HG03378 (cell line): ENCODE results near the gene NAPEPLD.
"Not testable (repeated sequence)": the region's sequence is repeated elsewhere in the genome, so short reads cannot be mapped to it uniquely, and the experiment has no call there.

Source experiments
- ATAC-seq: cut with Tn5 transposase; IDR thresholded peaks from one replicate; pipeline ENCODE4 v1.9.1; 2021; ENCODE audit warnings: mild to moderate bottlenecking, moderate library complexity; ENCODE audit not compliant: unreplicated experiment

Gene NAPEPLD

DNA sequence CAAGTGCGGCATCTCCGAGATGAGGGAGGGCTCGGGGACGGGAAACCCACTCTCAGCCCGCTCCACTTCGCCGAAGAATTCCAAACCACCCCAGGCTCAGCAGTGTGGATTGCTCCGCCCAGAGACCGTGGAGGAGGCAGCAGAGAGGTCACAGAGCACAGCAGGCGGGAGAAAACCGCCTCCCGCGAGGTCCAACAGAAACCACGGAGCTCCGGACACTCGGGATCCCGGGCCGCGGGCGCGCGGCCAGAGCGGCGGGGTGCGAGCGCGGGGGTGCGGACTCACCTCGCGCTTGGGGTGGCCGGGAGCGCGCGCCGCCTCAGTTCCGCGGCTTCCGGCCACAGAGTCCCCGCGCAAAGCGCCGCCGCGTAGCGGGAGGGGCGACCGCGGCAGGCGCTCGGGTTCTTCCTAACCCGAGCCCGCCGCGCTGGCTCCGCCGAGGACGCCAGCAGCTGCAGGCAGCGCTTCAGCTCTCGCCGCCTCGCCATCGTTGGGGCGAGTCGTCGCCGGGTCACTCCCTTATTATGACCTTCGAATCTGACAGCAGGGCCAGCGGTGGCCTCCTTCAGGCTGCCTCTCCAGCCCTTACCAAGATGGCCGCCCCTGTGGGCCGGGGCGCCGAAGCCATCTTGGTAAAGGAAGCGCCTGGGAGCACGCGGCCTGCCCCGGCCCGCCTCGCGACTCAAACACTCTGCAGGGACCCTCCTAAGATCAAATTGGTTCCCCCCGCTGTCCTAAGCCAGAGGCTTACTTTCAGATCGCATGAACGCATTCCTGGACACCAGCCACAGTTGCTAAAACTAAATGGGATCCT is at the start of gene NAPEPLD:
TSS of gene NAPEPLD (minus strand) at position 106 of the 814 bp plus-strand sequence. CDS start 20,323 bp downstream, outside the sequence.
- peak; percentile 82 for ATAC-seq

DNA sequence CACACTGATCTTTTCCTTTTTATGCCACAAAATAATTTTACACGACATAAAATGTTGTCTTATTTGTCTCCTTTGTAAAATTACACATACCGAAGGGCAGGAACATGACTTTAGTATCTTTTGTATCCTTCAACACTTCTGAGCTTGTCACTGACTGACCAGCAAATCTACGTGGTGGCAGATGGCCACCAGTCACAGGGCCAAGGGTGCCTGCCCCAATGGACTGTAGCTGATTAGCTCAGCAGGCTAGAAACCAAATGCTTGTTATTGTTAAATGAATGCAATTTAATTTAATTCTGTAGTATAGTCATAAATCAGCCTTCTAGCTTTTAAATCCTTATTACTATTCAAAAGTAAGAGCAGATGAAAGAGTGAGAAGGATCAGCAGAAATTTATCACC is 49.2 kb upstream of the NAPEPLD start:
- not testable (repeated sequence) for ATAC-seq

DNA sequence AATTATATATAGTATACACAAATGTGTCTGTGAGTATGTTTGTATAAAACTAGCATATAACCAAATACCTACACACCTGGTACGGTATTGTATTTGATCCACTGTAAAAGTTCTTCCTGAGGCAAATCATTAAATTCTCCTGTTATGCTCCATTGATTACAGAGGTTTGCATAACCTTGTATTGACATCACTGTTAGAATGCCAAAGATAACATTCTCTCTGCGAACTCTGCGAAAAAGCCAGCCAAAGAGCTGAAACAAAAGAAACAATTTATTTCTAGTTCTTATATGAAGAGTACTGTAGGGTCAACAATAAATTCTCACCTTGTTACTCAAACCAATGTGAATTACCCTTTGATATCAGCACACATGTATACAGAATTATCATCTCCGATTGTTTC is 46.5 kb upstream of the NAPEPLD start:
- not testable (repeated sequence) for ATAC-seq

DNA sequence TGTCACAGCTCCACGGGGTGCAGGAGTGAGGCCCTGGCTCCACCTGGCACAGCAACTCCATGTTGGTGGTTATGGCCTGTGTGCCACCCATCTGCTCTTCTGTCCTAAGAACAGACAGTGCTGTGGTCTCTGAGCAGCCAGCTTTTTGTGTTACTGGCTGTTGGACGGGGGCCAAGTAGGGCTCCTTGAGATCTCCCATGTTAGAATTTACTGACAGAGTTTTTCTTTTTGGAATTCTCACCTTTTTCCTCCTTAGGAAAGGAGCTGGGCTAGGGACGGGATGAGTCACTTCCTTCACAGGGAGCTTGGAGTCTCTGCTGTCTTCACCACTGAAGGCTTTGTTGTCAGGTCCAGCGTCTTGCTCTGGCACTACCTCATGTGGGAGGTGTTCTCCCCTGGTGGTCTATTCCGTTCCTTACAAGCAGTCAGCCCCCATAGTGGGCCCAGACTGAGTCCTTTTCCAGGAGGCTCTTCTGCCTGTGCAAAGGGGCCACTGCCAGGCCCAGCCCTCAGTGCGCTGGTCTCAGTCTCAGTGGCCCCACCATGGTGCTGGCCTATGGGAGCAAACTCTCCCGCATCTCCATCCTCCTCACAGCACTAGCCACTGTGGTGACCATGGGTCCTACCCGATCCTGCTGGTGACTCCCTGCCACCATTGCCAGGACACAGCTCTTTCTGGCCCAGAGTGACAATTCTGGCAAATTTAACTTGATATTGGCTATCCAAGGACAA is 23.7 kb upstream of the NAPEPLD start:
- not testable (repeated sequence) for ATAC-seq

DNA sequence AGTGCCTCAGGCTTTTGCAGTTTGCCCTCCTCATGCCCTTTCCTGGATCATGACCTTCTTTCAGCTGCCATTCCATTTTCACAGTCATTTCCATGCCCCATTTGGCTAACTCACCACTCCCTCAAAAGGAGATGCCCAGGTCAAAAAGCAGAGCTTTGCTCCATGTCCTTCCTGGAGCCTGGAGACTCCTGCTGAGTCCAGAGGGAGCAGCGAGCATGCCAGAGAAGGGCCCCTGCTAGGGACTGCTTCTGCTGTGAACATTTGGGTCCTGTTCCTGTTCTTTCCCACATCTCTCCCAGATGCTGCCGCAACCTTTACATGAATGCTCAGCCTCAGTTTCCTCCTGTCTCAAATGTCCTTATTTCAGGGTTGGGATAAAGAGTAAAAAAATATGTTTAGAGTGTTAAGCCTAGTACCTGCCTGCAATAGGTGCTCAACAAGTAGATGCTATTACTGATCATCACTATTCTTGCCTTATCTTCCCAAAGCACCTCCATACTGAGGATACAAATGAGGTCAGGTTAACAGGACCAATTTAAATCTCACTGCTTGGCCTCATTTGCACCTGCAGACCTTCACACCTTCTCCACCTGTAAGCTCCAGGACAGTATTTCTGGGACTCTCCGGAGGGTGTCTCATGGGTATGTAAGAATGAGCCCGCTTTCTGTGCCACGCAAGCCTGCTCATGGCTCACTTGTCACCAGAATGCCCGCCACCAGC is 23.0 kb upstream of the NAPEPLD start:
- ATAC-seq: not testable (repeated sequence)

DNA sequence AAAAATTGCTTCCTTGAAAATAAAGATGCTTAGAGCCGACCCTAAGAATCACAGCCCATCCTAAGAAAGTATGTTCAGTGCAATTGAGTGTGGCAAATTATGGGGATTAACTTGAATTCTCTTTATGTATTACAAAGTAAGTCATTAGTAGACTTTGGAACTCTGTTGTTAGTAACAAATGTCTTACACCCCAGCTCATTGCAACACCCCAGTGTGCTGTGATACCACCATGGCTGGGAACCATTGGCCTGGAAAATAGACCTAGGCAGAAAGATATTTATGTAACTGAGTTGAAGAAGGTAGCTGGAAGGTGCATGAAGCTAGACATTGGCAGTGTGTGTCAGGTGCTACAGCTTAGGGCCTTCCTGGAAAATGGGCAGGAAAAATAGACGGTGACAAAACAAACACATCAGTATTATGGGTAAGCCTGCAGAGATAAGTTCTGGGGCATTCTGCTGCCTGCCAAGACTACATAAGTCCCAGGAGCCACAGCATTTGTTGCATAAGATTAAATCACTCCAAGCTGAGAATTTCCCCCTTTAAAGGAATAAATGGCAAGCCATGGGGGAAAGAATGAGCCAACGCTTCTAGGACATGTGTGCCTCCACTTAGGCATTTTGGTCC is 18.1 kb upstream of the NAPEPLD start:
- ATAC-seq: not testable (repeated sequence)

DNA sequence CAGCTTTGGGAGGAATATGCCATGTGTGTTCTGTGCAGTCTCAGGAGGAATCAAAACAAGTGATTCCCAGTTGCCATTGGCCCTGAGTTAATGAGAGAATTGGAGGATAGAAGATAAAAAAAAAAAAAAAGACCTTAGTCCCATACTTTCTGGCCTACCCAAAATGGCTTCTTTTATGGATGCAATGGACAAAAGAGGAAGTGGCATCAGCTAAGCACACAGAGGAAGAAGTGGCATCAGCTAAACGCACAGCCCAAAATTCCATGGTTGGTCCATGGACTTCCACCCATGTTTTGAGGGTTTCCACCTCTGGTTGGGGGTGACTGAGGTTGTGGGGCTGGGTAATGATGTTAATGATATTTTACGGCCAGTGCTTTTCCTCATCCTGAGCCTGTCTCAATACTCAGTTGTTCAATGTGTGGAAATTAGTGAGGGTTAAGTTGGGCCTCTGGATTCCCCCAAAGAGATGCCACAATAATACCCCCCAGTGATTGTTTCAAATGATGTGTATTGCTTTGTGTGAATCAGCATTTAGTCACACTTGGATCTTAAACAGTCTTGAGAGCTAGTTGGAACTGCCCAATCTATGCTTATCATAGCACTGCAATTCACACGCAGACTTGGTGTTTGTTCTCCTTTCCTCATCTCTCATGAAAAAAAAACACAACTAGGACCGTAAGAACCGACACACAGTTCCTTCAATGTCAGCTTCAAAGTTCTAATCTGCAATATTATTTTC is 14.4 kb upstream of the NAPEPLD start:
- not testable (repeated sequence) for ATAC-seq

DNA sequence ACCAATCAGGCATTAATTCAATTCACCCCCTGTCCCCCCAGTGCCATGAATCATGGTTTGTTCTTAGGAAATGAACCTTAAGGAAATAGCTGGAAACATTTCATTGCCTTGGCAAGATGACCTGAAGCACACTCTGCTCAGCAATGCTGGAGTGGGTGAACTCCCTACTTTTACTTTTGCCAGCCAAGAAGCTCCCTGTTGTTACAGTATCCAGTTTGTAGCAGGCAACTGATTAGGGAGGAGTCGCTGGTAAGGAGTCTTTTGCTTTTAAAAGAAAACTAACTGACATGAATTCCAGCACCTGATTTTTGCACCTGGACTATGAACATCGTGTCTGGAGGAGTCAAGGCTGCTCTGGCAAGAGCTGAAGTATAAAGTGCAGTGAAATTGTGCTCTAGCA is 13.7 kb upstream of the NAPEPLD start:
- not testable (repeated sequence) for ATAC-seq

DNA sequence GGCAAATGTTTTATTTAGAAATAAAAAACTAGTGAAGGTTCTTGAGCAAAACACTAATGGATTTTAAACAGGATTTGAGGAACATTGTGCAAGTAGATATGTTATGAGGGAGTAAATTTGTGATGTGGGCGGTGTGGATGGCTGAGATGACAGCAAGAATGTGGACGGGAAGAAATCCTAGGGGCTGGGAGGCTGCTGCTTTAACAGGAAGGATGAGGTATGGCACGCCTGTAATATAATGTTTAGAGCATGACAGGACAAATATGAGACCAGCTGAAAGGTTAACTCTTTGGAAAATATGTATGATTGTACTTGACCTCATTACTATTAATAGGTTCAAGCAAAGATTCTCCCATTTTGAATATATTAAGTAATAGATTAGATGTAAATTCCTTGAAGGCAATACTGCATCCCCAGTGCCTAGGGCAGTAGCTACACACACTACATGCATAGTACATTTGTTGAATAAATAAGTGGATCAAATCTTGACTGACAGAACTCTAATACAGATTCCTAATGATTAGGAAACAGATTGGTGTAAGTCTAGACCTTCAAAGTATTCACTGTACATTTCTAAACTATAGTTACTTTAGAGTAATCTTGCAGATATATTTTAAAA is 13.2 kb upstream of the NAPEPLD start:
- ATAC-seq: not testable (repeated sequence)

DNA sequence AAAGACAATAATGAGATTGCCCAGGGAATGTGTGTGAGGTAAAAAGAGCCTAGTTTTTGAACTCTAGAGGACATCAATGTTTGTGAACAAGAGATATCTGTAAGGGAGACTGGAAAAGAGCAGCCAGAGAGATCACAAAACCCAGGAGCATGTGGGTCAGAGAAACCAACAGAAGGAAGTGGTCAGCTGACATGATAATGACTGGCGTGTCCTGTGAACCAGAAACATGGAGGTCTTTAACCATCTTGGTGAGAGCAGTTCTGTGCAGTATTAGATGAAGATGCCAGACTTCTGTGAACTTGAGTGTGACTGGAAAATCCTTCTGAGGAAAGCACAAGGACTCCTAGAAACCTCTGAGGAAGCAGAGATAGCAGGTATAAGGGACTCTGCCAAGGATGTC is 10.2 kb upstream of the NAPEPLD start:
- not testable (repeated sequence) for ATAC-seq

DNA sequence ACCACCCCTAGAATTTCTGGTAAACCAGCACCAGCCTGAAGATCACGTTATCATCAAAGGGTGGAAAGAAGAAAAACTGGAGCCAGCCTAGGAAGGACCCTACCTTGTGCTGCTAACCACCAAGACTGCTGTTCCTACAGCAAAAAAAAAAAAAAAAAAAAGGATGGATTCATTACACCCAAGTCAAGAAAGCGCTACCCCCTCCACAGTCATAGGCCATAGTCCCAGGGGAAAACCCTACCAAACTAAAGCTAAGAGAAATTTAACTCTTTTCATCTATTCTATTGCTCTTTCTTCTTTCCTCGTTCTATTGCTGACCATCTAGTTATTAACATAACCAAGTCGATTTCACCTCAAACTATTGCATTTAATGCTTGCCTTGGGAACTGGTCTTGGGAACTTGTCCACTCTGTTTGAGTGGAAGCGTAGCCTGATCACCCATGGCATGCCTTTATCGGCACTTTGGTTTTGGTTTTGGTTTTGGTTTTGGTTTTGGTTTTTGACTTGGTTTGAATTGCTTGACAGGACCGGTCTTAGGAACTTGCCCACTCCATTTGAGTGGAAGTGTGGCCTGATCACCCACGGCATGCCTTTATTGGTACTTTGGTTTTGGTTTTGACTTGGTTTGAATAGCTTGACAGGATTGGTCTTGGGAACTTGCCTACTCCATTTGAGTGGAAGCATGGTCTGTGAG is 6.6 kb upstream of the NAPEPLD start:
- ATAC-seq: not testable (repeated sequence)

DNA sequence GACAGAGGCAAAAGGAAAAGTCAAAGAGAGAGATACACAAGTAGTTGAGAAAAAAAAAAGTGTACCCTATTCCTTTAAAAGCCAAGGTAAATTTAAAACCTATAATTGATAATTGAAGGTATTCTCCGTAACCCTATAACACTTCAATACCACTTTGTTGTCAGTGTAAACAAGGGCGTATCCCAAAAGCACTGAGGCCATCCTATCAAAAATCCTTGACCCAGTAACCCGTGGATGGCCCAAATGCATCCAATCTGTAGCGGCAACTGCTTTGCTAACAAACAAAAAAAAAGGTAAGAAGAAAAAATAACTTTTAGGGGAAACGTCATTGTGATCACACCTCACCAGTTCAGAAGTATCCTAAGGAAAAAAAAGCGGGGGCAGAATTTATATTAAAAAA is 5.1 kb upstream of the NAPEPLD start:
- no peak for ATAC-seq

DNA sequence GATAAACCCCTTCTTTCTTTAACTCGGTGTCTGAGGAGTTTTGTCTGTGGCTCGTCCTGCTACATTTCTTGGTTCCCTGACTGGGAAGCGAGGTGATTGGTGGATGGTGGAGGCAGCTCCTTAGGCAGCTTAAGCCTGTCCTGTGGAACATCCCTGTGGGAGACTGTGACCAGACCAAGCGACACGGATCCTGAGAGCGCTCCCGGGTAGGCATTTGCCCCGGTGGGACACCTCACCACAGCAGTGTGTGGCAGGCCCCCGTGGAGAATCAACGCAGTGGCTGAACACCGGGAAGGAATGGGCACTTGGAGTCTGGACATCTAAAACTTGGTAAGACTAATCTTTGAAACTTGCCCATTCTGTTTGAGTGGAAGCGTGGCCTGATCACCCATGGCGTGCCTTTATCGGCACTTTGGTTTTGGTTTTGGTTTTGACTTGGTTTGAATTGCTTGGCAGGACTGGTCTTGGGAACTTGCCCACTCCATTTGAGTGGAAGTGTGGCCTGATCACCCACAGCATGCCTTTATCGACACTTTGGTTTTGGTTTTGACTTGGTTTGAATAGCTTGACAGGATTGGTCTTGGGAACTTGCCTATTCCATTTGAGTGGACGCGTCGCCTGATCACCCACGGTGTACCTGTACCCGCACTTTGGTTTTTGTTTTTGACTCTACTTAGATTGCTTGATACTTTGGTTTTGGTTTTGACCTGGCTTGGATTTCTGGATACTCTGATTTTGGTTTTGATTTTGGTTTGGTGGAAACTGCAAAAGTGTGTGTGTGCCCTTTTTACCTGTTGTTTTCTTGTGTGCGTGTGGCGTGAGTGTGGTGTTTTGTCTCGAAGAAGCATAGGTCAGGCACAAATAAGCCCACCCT is 4.1 kb upstream of the NAPEPLD start:
- ATAC-seq: not testable (repeated sequence)

DNA sequence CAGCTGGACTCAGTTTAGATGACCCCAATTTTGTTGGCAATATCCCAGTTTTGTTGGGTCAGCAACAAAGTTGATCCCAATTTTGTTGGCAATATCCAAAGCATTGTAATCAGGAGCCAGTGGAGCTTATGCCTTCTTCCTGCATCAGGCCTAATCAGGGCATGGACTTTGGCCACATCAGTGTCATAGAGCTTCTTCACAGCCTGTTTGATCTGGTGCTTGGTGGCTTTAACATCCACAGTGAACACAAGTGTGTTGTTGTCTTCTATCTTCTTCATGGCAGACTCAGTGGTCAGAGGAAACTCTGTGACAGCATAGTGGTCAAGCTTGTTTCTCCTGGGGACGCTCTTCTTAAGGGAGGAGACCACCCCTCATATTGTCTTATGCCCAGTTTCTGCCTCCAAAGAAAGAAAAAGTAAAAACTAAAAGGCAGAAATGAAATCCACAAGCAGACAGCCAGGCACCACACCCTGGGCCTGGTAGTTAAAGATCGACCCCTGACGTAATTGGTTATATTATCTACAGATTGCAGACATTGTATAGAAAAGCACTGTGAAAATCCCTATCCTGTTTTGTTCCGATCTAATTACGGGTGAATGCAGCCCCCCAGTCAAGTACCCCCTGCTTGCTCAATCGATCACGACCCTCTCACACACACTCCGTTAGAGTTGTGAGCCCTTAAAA is 3.2 kb upstream of the NAPEPLD start:
- not testable (repeated sequence) for ATAC-seq

DNA sequence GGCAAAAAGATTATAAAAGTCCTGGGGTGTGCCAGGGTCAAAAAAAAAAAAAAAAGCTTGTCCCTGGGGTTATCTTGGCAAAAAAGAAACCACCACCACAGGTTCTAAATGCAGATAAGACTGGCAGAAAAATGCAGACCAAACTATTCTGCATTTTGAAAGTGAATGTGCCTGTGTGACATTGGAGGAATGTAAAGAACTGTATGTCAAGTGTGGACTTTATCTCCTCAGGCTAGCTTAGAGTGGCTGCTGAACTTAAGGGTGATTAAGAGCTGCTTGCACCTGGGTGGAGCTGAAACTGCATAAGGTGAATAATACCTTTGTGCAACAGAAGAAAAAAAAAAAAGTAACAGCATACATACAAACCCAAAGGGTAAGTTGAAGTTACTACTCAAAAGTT is 1.3 kb upstream of the NAPEPLD start:
- ATAC-seq: no peak

DNA sequence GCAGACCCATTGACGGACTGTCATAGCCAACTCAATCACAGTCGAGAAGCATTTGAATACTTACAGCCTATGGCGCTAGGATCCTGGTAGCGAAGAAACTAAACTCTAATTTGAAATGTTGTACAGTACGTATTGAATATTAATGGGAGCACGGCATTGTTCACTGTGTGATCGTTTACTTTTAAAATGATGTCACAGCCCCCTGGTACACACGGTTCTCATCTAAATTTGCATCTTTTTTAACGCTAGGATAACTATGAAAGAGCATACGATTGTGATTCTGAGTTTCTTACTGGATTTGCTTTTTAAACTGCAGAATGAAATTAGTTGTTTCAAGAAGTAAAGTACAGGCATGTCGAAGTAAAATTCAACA is 895 bp upstream of the NAPEPLD start:
- peak; percentile 17 for ATAC-seq

DNA sequence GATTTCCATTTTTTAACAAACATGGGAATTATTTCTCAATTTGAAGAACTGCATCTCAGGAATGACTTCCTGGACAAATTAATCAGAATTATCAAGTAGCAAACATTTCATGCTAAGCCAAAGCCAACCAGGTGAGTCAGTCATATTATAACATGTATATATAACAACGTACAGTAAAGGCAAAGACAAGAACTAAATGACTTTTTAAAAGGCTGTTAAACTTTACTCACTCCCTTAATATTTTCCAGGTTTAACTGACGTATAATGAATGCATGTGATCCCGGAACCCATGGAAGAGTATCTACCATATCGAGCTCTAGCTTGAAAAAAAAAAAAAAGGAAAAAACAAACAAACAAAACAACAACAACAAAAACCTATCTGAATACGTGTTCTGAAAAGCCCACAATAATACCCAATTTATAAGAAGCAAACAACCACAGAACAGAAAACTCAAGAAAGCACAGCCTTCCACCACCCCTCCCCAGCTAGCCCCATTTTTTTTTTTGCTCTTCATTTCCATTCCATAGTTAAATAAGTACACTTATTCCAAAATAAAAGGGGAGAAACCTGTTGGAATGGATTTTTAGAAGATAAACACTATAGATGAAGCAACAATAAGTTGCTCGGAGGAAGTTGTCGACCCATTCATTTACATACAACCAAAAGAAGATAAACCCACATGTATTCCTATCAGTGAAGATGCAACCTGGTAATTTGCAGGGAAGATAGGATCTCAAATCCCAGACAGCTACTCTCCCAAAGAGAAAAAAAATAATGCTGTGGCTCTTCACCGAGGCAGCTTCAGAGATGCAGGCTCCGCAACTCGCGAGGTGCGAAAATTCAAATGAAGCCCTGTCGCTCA is 537 bp downstream of the NAPEPLD start:
- ATAC-seq: no peak
